CD14-positive monocyte (primary cell): ENCODE measurements around the gene ATXN1. TPM values are rescaled to one million over a fixed set of nuclear protein-coding genes. Genes with fewer than 3 reads are reported as not detected.

Experiments
- DNase-seq, 3 donors: peaks; one replicate each; pipeline ENCODE4 v3.0.0-alpha.2; 2011 to 2022
- H2AFZ ChIP-seq: 2 replicates; pipeline ENCODE4 v1.6.0; 2012; ENCODE audit warnings: mild to moderate bottlenecking, low read depth, low read length, inconsistent platforms; ENCODE audit not compliant: insufficient read depth, poor library complexity, severe bottlenecking
- H3K27ac ChIP-seq, 2 donors: 1 replicate in 1 of 2; 2 replicates in 1 of 2; pipeline ENCODE4 v1.5.1; 2012 to 2013; ENCODE audit warnings: low read length in 2 of 2, control low read depth in 1 of 2, inconsistent platforms in 1 of 2, low read depth in 1 of 2, mild to moderate bottlenecking in 1 of 2
- H3K27me3 ChIP-seq, 2 donors: one replicate each; pipeline versions ENCODE4 v1.6.0 to v1.6.1; 2011 to 2013; ENCODE audit warnings: low read length in 2 of 2; ENCODE audit not compliant: control insufficient read depth in 2 of 2, insufficient read depth in 2 of 2
- H3K36me3 ChIP-seq, 2 donors: replicated peaks in 1 of 2; 1 replicate in 1 of 2; 2 replicates in 1 of 2; pipeline versions ENCODE4 v1.5.1 to v1.6.1; 2012 to 2013; ENCODE audit warnings: low read length in 2 of 2, control low read depth in 1 of 2, inconsistent platforms in 1 of 2, mild to moderate bottlenecking in 1 of 2; ENCODE audit not compliant: insufficient read depth in 2 of 2, control insufficient read depth in 1 of 2
- H3K4me1 ChIP-seq, 2 donors: 1 replicate in 1 of 2; 2 replicates in 1 of 2; pipeline versions ENCODE4 v1.5.1 to v1.6.1; 2012 to 2013; ENCODE audit warnings: low read length in 2 of 2, control low read depth in 1 of 2, inconsistent platforms in 1 of 2, mild to moderate bottlenecking in 1 of 2, moderate library complexity in 1 of 2; ENCODE audit not compliant: insufficient read depth in 2 of 2, control insufficient read depth in 1 of 2
- H3K4me2 ChIP-seq: replicated peaks from 2 replicates; pipeline ENCODE3; 2012; ENCODE audit warnings: low read length, moderate library complexity, mild to moderate bottlenecking; ENCODE audit not compliant: poor library complexity, severe bottlenecking; ENCODE audit errors: extremely low read depth
- H3K4me3 ChIP-seq, 3 experiments: fragments of 200-600 bp in 1 of 3; sonication (generic) in 1 of 3; replicated peaks in 1 of 3; 1 replicate in 2 of 3; 2 replicates in 1 of 3; pipeline ENCODE4 v1.5.1; 2011 to 2013; ENCODE audit warnings: low read length in 3 of 3, mild to moderate bottlenecking in 3 of 3, control low read depth in 2 of 3, low read depth in 2 of 3, inconsistent platforms in 1 of 3, moderate library complexity in 1 of 3
- H3K79me2 ChIP-seq: 2 replicates; pipeline ENCODE4 v1.6.0; 2012; ENCODE audit warnings: mild to moderate bottlenecking, control low read depth, inconsistent platforms, low read length, moderate library complexity; ENCODE audit not compliant: insufficient read depth
- H3K9ac ChIP-seq: 2 replicates; pipeline ENCODE4 v1.6.0; 2017; ENCODE audit warnings: low read length, mild to moderate bottlenecking; ENCODE audit not compliant: insufficient read depth, poor library complexity, severe bottlenecking
- H3K9me3 ChIP-seq, 2 donors: replicated peaks in 1 of 2; 1 replicate in 1 of 2; 2 replicates in 1 of 2; pipeline versions ENCODE4 v1.5.1 to v1.6.1; 2012 to 2013; ENCODE audit warnings: low read length in 2 of 2, control low read depth in 1 of 2; ENCODE audit not compliant: control insufficient read depth in 1 of 2, insufficient read depth in 1 of 2
- H4K20me1 ChIP-seq: 2 replicates; pipeline ENCODE4 v1.6.0; 2012; ENCODE audit warnings: mild to moderate bottlenecking, low read length, control low read depth, moderate library complexity; ENCODE audit not compliant: insufficient read depth
- H3K27ac Mint-ChIP-seq, 7 donors: one replicate each; pipeline ENCODE4 v1.8.0; 2020; ENCODE audit warnings: mild to moderate bottlenecking in 7 of 7, mixed read lengths in 7 of 7, moderate library complexity in 6 of 7, inconsistent platforms in 2 of 7
- H3K27me3 Mint-ChIP-seq, 3 donors: one replicate each; pipeline ENCODE4 v1.8.0; 2021 to 2022; ENCODE audit warnings: low read depth in 3 of 3, mild to moderate bottlenecking in 3 of 3, mixed read lengths in 3 of 3, moderate library complexity in 3 of 3, inconsistent platforms in 1 of 3
- H3K36me3 Mint-ChIP-seq, 2 donors: one replicate each; pipeline ENCODE4 v1.8.0; 2020; ENCODE audit warnings: mixed read lengths in 2 of 2, inconsistent platforms in 1 of 2, mild to moderate bottlenecking in 1 of 2
- H3K4me1 Mint-ChIP-seq: one replicate; pipeline ENCODE4 v1.8.0; 2020; ENCODE audit warnings: mild to moderate bottlenecking, mixed read lengths
- H3K4me3 Mint-ChIP-seq, 2 donors: one replicate each; pipeline ENCODE4 v1.8.0; 2020; ENCODE audit warnings: mild to moderate bottlenecking in 2 of 2, mixed read lengths in 2 of 2, moderate library complexity in 1 of 2
- H3K9me3 Mint-ChIP-seq, 7 donors: one replicate each; pipeline ENCODE4 v1.8.0; 2020 to 2022; ENCODE audit warnings: mixed read lengths in 7 of 7, mild to moderate bottlenecking in 6 of 7, moderate library complexity in 6 of 7, inconsistent platforms in 2 of 7
- CTCF ChIP-seq: fragments of 200-600 bp; IDR thresholded peaks from one replicate; pipeline ENCODE4 v1.8.0; 2022; ENCODE audit warnings: antibody characterized with exemption, mild to moderate bottlenecking
- WGBS: methylation state at CpG from one replicate; pipeline ENCODE4 v1.1.5; 2013; ENCODE audit warnings: missing lambda C conversion rate; ENCODE audit not compliant: insufficient coverage; 5-methylcytosine and 5-hydroxymethylcytosine counted together
- intact Hi-C, 2 donors: fragments of 100-400 bp; cut with micrococcal nuclease; formaldehyde crosslinking; loops; one replicate each; pipeline versions ENCODE4 v1.15.0 to v1.15.1; 2023
- polyA plus RNA-seq, 3 donors: library from polyadenylated mRNA; depleted of rRNA in 1 of 3; unstranded in 2 of 3; stranded (reverse) in 1 of 3; fragments of 300-500 nt in 2 of 3; fragments of >200 nt in 1 of 3; fragmentation: Illumina TruSeq in 2 of 3; gene quantifications; 1 replicate in 2 of 3; 2 replicates in 1 of 3; pipeline ENCODE4 v1.2.3, GENCODE V29; 2012 to 2021

ATXN1 gene
- polyA plus RNA-seq, 3 donors: 8.8 to 19.1 (median 10.9) TPM

GRCh38 chr6:16731478-16732051 lies 29.7 kb downstream of the ATXN1 start:
- H3K4me1 ChIP-seq: peaks cover 45 to 52% of the 10 kb centered on the region in 2 donors
- H3K9ac ChIP-seq: no peak overlapping the region
- intact Hi-C loops: no loop called here
- H4K20me1 ChIP-seq: peaks cover 5% of the 10 kb centered on the region
- TF ChIP-seq CTCF: no peak
- H3K4me3 ChIP-seq: no peak overlapping the region
- Mint-ChIP-seq H3K36me3 (peaks cover 24 to 26% of the 10 kb centered on the region in 2 donors), H3K27me3 (no peaks in the 10 kb centered on the region), H3K4me3 (no peak overlapping the region), H3K9me3 (no peaks in the 10 kb centered on the region), H3K27ac (peak overlapping the region in 3 of 7 donors; percentile 18 to 47 (median 23)), H3K4me1 (peaks cover 54% of the 10 kb centered on the region)
- H3K36me3 ChIP-seq: peaks cover 0 to 25% of the 10 kb centered on the region in 2 donors
- no peak overlapping the region for H3K27ac ChIP-seq
- DNase-seq: no peak
- no peaks in the 10 kb centered on the region for H3K27me3 ChIP-seq
- WGBS: 71% methylated on average over 1 of the region's 6 CpGs
- no peak overlapping the region for H3K4me2 ChIP-seq
- H3K79me2 ChIP-seq: peaks cover 41% of the 10 kb centered on the region
- no peaks in the 10 kb centered on the region for H3K9me3 ChIP-seq
- H2AFZ ChIP-seq: no peak overlapping the region

- Histone ChIP-seq H3K36me3 (peaks cover 0 to 19% of the 10 kb centered on the region in 2 donors), H3K4me1 (peaks cover 51 to 58% of the 10 kb centered on the region in 2 donors), H3K79me2 (peaks cover 35% of the 10 kb centered on the region), H3K9me3 (no peaks in the 10 kb centered on the region), H4K20me1 (peaks cover 7% of the 10 kb centered on the region), H3K27me3 (no peaks in the 10 kb centered on the region), H3K9ac (no peak overlapping the region), H3K27ac (no peak overlapping the region), H3K4me3 (no peak overlapping the region), H2AFZ (no peak overlapping the region), H3K4me2 (no peak overlapping the region)
- no CpG with 5 or more reads among the region's 7 CpGs for WGBS
- H3K36me3 Mint-ChIP-seq: peaks cover 23 to 25% of the 10 kb centered on the region in 2 donors
- H3K27me3 Mint-ChIP-seq: no peaks in the 10 kb centered on the region
- H3K9me3 Mint-ChIP-seq: no peaks in the 10 kb centered on the region
- TF ChIP-seq CTCF: no peak
- intact Hi-C loops: no loop called here
- no peak for DNase-seq
- peaks cover 61% of the 10 kb centered on the region for H3K4me1 Mint-ChIP-seq
- H3K27ac Mint-ChIP-seq: peak overlapping the region in 6 of 7 donors; percentile 15 to 74 (median 30)
- H3K4me3 Mint-ChIP-seq: no peak overlapping the region
Measured at GRCh38 chr6:16730738-16731477, 30.4 kb downstream of the ATXN1 start.
